Muscle of arm (tissue), 12 donors: ENCODE measurements around the gene TEKTIP1. TPM values are rescaled to one million over a fixed set of nuclear protein-coding genes. Genes with fewer than 3 reads are reported as not detected.

Experiments
- DNase-seq: peaks from one replicate; pipeline ENCODE4 v3.0.0-alpha.2; 2013
- polyA plus RNA-seq, 12 donors: library from polyadenylated mRNA; unstranded; fragments of 120-200 nt; gene quantifications; one replicate each; pipeline ENCODE4 v1.2.1, GENCODE V29; 2013; ENCODE audit not compliant: insufficient read length in 12 of 12

TEKTIP1 gene
- polyA plus RNA-seq, 12 donors: 1.5 to 3.6 (median 3.0) TPM; not detected in 2

- no peak for DNase-seq
Measured at GRCh38 chr19:3585301-3586126, 46.5 kb downstream of the TEKTIP1 start, which contains the start of gene GIPC3. Gene GIPC3, plus strand, starts transcription at chr19:3585478. Its CDS starts 120 bp downstream, at chr19:3585598.

- DNase-seq: no peak
Measured at GRCh38 chr19:3586127-3586626, 47.2 kb downstream of the TEKTIP1 start.

- no peak for DNase-seq
Measured at GRCh38 chr19:3586707-3587346, 47.9 kb downstream of the TEKTIP1 start.

- DNase-seq: no peak
Measured at GRCh38 chr19:3589439-3589838, 50.5 kb downstream of the TEKTIP1 start.

DNA sequence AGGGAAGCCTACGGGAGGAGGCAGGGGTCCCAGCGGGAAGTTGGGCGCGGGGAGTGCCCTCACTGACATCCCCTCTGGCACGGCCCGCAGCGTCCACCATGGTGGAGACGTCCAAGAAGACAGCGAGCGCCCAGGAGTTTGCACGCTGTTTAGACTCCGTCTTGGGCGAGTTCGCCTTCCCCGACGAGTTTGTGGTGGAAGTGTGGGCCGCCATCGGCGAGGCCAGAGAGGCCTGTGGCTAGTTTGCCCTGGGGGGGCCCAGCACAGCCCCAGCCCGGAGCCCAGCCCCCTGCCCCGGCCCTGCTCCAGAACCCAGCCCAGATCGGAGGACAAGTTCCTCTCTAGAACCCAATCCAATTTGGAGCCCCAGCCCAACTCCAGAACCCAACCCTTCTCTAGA is 51.0 kb downstream of the TEKTIP1 start:
- DNase-seq: no peak

GRCh38 chr19:3590991-3591659 is 52.2 kb downstream of the TEKTIP1 start:
- no peak for DNase-seq

DNA sequence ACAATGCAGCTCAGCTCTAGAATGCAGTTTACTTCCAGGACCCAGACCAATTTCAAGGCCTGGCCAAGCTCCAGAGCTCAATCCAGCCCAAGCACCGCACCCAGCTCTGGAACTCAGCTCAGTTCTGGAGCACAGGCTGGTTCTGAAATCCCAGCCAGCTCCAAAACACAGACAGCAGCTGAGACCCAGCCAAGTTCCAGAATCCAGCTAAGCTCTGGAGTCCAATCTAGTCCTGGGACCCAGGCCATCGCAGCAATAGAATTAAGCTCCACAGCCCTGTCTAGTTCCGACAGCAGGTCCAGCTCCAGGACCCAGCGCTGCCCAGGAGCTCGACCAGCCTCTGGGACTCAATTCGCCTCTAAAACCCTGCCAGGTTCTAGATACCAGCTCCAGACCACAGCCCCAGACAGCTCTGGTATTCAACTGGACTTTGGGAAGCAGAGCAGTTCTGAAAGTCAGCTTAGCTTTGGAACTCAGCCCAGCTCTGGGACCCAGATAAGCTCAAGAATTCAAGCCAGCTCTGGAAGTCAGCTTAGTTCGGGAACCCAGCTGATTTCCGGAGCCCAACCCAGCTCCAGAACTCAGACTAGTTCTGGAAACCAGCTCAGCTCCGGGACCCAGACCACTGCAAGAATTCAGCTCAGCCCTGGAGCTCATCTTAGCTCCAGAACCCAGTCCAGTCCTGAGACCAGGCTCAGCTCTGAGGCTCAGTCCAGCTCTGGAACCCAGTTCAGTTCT is 53.1 kb downstream of the TEKTIP1 start:
- DNase-seq: no peak

GRCh38 chr19:3593156-3593555 is 54.2 kb downstream of the TEKTIP1 start:
- no peak for DNase-seq

Other genes with a start within 250 kb of the TEKTIP1 start
- gene NFIC, start 172.6 kb upstream of the TEKTIP1 start, polyA plus RNA-seq: 100 to 1,000 TPM in 1 of 12 donors, 10 to 100 TPM in 11; 30.9 to 375 (median 38.9) TPM
- gene SMIM24, start 58.6 kb upstream of the TEKTIP1 start, polyA plus RNA-seq: 10 to 100 TPM in 1 of 12 donors, 1 to 10 TPM in 1, under 1 TPM in 4, not detected in 6; 0.46 to 75.8 (median 0.69) TPM
- gene SMIM44, start 55.7 kb upstream of the TEKTIP1 start, polyA plus RNA-seq: not detected
- gene DOHH, start 38.5 kb upstream of the TEKTIP1 start, polyA plus RNA-seq: 10 to 100 TPM in 1 of 12 donors, 1 to 10 TPM in 10, not detected in 1; 3.8 to 15.8 (median 5.0) TPM
- 10 to 100 TPM in 11 of 12 donors, not detected in 1; 21.8 to 47.2 (median 28.8) TPM for gene FZR1, start 32.9 kb upstream of the TEKTIP1 start, polyA plus RNA-seq
- 10 to 100 TPM in 11 of 12 donors, not detected in 1; 19.3 to 48.1 (median 24.1) TPM for gene MFSD12, start 18.4 kb downstream of the TEKTIP1 start, polyA plus RNA-seq
- gene HMG20B, start 33.8 kb downstream of the TEKTIP1 start, polyA plus RNA-seq: 10 to 100 TPM in 11 of 12 donors, not detected in 1; 21.8 to 78.3 (median 32.1) TPM
- gene GIPC3, start 46.3 kb downstream of the TEKTIP1 start, polyA plus RNA-seq: 1 to 10 TPM in 10 of 12 donors, not detected in 2; 1.1 to 3.2 (median 1.5) TPM
- 1 to 10 TPM in 9 of 12 donors, under 1 TPM in 1, not detected in 2; 0.96 to 2.9 (median 1.8) TPM for gene TBXA2R, start 67.7 kb downstream of the TEKTIP1 start, polyA plus RNA-seq
- 10 to 100 TPM in 11 of 12 donors, not detected in 1; 13.8 to 32.4 (median 16.3) TPM for gene CACTIN, start 87.6 kb downstream of the TEKTIP1 start, polyA plus RNA-seq
- 10 to 100 TPM in 11 of 12 donors, not detected in 1; 16.0 to 30.4 (median 19.9) TPM for gene PIP5K1C, start 161.3 kb downstream of the TEKTIP1 start, polyA plus RNA-seq
- gene TJP3, start 169.2 kb downstream of the TEKTIP1 start, polyA plus RNA-seq: 10 to 100 TPM in 1 of 12 donors, 1 to 10 TPM in 1, under 1 TPM in 8, not detected in 2; 0.18 to 15.1 (median 0.61) TPM
- gene APBA3, start 222.5 kb downstream of the TEKTIP1 start, polyA plus RNA-seq: 10 to 100 TPM in 7 of 12 donors, 1 to 10 TPM in 4, not detected in 1; 9.1 to 35.4 (median 12.2) TPM
- 10 to 100 TPM in 11 of 12 donors, not detected in 1; 17.1 to 26.3 (median 23.1) TPM for gene MRPL54, start 223.5 kb downstream of the TEKTIP1 start, polyA plus RNA-seq
- not detected for gene RAX2, start 233.1 kb downstream of the TEKTIP1 start, polyA plus RNA-seq
- gene MATK, start 247.2 kb downstream of the TEKTIP1 start, polyA plus RNA-seq: 1 to 10 TPM in 4 of 12 donors, under 1 TPM in 6, not detected in 2; 0.51 to 3.6 (median 0.78) TPM